Chondrocyte (in vitro differentiated cells): Measurements from ENCODE around the gene ADAT1. TPM values are rescaled to one million over a fixed set of nuclear protein-coding genes. Genes with fewer than 3 reads are reported as not detected.

Experiments
- DNase-seq: peaks from one replicate; pipeline ENCODE4 v3.0.0; 2021; ENCODE audit warnings: mixed read lengths, low spot score
- H3K27ac Mint-ChIP-seq: one replicate; pipeline ENCODE4 v1.8.0; 2021; ENCODE audit warnings: mild to moderate bottlenecking, moderate library complexity, mixed read lengths; ENCODE audit not compliant: unreplicated experiment
- H3K27me3 Mint-ChIP-seq: 2 replicates; pipeline ENCODE4 v1.8.0; 2021; ENCODE audit warnings: low read depth, mixed read lengths
- H3K36me3 Mint-ChIP-seq: 2 replicates; pipeline ENCODE4 v1.8.0; 2021; ENCODE audit warnings: low read depth, mixed read lengths
- H3K4me1 Mint-ChIP-seq: 2 replicates; pipeline ENCODE4 v1.8.0; 2021; ENCODE audit warnings: low read depth, mild to moderate bottlenecking, mixed read lengths
- H3K4me3 Mint-ChIP-seq: one replicate; pipeline ENCODE4 v1.8.0; 2021; ENCODE audit warnings: mild to moderate bottlenecking, moderate library complexity, mixed read lengths; ENCODE audit not compliant: unreplicated experiment
- H3K9me3 Mint-ChIP-seq: 2 replicates; pipeline ENCODE4 v1.8.0; 2021; ENCODE audit warnings: low read depth, mixed read lengths
- total RNA-seq: library from RNA; stranded (reverse); gene quantifications from 3 replicates; pipeline ENCODE4 v1.2.1, GENCODE V29; 2021
- TF ChIP-seq, protein P1 (sequence below): fragments of 200-600 bp; sonication (generic); IDR thresholded peaks from 2 replicates; pipeline ENCODE4 v1.5.0; 2021; ENCODE audit warnings: antibody characterized with exemption, mild to moderate bottlenecking, moderate library complexity

The ADAT1 gene
- total RNA-seq, 1 donor from 2014 or later: 49.3 TPM

DNA sequence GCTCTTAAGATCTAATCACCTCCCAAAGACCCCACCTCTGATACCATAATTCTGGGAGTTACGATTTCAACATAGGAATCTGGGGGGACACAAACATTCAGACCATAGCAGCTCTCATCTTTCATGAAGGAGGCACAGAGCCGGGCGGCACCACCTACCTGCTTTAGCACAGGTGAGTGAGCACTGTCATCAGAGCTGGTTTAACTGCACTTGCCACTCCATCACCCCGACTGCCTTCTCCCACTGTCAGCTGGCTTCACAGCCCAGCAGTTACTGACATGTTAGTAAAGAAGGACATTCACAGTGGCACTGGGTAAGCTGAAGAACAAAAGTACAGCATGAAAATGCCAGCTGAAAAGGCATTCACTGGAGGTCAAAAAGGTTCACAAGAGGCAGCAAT, 34.4 kb downstream of the ADAT1 start:
- Mint-ChIP-seq H3K4me3 (no peak overlapping the region), H3K9me3 (no peaks in the 10 kb centered on the region), H3K27ac (no peak overlapping the region), H3K36me3 (no peaks in the 10 kb centered on the region), H3K27me3 (no peaks in the 10 kb centered on the region), H3K4me1 (peaks cover 12% of the 10 kb centered on the region)
- TF ChIP-seq, protein P1, sequence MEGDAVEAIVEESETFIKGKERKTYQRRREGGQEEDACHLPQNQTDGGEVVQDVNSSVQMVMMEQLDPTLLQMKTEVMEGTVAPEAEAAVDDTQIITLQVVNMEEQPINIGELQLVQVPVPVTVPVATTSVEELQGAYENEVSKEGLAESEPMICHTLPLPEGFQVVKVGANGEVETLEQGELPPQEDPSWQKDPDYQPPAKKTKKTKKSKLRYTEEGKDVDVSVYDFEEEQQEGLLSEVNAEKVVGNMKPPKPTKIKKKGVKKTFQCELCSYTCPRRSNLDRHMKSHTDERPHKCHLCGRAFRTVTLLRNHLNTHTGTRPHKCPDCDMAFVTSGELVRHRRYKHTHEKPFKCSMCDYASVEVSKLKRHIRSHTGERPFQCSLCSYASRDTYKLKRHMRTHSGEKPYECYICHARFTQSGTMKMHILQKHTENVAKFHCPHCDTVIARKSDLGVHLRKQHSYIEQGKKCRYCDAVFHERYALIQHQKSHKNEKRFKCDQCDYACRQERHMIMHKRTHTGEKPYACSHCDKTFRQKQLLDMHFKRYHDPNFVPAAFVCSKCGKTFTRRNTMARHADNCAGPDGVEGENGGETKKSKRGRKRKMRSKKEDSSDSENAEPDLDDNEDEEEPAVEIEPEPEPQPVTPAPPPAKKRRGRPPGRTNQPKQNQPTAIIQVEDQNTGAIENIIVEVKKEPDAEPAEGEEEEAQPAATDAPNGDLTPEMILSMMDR: no peak
- no peak for DNase-seq

DNA sequence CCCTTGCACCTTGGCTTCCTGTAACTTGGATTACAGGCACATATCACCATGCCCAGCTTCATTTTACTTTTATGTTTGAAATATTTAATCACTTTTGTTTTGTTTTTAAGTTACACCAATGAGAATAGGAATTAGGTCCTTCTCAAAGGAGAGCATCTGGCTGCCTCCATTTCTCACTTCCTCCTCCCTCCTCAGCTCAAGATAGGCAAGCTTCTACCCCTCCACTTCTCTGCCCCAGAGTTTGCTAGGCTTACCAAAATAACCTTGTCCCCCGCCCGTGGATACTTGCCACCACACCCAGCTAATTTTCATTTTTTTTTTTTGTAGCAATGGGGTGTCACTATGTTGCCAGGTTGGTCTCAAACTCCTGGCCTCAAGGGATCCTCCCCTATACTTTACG, 39.0 kb downstream of the ADAT1 start:
- no peaks in the 10 kb centered on the region for H3K4me1 Mint-ChIP-seq
- H3K4me3 Mint-ChIP-seq: no peak overlapping the region
- H3K36me3 Mint-ChIP-seq: peaks cover 2% of the 10 kb centered on the region
- no peak overlapping the region for H3K27ac Mint-ChIP-seq
- DNase-seq: no peak
- H3K27me3 Mint-ChIP-seq: no peaks in the 10 kb centered on the region
- TF ChIP-seq, protein P1: no peak
- H3K9me3 Mint-ChIP-seq: no peaks in the 10 kb centered on the region

DNA sequence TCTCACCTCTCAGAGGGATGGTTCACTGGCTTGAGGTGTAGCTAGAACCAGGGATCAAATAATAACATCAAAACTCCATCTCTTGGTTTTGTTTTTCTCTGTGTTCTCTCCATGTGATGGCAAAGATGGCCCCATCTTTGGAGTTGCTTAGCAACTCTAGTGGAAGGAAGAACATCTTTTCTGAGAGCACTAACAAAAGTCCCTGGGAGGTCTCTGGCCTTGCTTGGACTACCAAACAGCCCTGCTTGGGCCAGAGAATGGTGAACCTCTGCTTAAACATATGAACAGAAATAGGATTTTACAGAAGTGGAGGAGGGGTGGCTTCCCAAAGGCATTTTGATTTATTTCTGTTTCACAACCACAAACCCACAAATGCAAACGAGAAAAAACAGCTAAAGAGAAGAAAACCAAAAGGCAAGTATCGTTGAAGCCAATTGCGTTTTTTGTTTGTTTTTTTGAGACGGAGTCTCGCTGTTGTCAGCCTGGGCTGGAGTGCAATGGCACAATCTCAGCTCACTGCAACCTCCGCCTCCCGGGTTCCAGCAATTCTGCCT, 43.7 kb downstream of the ADAT1 start:
- H3K4me3 Mint-ChIP-seq: no peak overlapping the region
- H3K27me3 Mint-ChIP-seq: no peaks in the 10 kb centered on the region
- H3K9me3 Mint-ChIP-seq: no peaks in the 10 kb centered on the region
- H3K27ac Mint-ChIP-seq: no peak overlapping the region
- TF ChIP-seq, protein P1: no peak
- H3K4me1 Mint-ChIP-seq: no peaks in the 10 kb centered on the region
- no peak for DNase-seq
- H3K36me3 Mint-ChIP-seq: peaks cover 12% of the 10 kb centered on the region

DNA sequence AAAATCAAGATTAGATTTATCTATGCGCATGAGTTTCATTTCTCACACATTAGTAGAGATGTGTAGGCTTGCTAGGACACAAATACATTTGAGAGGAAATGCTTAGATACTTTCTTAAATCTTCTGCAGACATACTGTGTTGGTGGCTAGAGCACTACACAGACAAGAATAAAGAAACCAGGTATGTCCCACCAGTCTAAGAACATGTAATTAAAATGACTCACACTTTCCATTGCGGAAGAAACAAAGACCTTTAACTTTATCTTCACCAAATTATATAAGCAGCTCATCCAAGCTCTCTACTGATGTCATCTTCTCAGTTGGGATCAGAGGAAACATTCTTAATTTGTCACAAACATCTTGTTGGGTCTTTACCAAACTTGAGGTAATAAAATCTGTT, 44.4 kb downstream of the ADAT1 start:
- no peaks in the 10 kb centered on the region for H3K4me1 Mint-ChIP-seq
- DNase-seq: no peak
- no peaks in the 10 kb centered on the region for H3K27me3 Mint-ChIP-seq

DNA sequence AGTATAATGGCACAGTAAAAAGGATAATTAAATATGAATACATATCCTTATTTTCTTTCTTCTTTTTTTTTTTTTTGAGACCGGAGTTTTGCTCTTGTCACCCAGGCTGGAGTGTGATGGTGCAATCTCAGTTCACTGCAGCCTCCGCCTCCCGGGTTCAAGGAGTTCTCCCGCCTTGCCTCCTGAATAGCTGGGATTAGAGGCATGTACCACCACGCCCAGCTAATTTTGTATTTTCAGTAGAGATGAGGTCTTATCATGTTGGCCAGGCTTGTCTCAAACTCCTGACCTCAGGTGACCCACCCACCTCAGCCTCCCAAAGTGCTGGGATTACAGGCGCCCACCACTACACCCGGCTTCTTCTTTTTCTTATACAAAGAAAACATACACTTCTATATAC, 44.9 kb downstream of the ADAT1 start:
- Mint-ChIP-seq H3K27me3 (no peaks in the 10 kb centered on the region), H3K9me3 (no peaks in the 10 kb centered on the region), H3K4me3 (no peak overlapping the region), H3K4me1 (no peaks in the 10 kb centered on the region), H3K36me3 (peaks cover 18% of the 10 kb centered on the region), H3K27ac (no peak overlapping the region)
- TF ChIP-seq, protein P1: no peak
- no peak for DNase-seq

More for the DNA sequence above, 44.4 kb downstream of the ADAT1 start:
- Mint-ChIP-seq H3K4me3 (no peak overlapping the region), H3K36me3 (peaks cover 13% of the 10 kb centered on the region), H3K27ac (no peak overlapping the region), H3K9me3 (no peaks in the 10 kb centered on the region)
- TF ChIP-seq, protein P1: no peak
